ENCODE measurements around the gene TTBK2.

Gene TTBK2

DNA sequence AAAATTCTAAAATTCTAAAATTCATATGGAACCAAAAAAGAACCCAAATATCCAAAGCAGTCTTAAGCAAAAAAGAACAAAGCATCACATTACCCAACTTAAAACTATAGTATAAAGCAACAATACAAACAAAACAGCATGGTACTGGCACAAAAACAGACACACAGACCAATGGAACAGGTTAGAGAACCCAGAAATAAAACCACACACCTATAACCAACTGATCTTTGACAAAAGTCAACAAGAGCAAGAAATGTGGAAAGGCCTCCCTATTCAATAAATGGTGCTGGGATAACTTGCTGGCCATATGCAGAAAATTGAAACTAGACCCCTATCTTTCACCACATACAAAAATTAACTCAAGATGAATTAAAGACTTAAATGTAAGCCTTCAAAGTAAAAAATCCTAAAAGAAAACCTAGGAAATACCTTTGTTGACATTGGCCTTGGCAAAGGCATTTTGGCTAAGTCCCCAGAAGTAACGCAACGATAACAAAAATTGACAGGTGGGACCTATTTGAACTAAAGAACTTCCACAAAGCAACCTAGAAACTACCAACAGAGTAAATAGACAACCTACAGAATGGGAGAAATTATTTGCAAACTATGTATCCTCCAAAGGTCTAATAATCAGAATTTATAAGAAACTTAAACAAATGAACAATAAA, 56.9 kb downstream of the TTBK2 start:
- H3K9ac ChIP-seq (ENCODE audit: low read length), result no peak overlapping the region
- TF ChIP-seq EZH2phosphoT487 (IDR thresholded peaks at IDR 0.05; ENCODE audit: low read depth) (no peak), CTCF (IDR thresholded peaks at IDR 0.05; ENCODE audit: low read depth, low read length) (no peak)
- no peaks in the 10 kb centered on the region for H4K20me1 ChIP-seq (ENCODE audit: insufficient read depth, low read length)
- no peaks in the 10 kb centered on the region for H3K27me3 ChIP-seq (ENCODE audit: low read depth, low read length)
- no peaks in the 10 kb centered on the region for H3K9me3 ChIP-seq (ENCODE audit: insufficient read depth, low read length)
- H3K4me1 ChIP-seq (ENCODE audit: low read length), result no peaks in the 10 kb centered on the region
- no peak overlapping the region for H3K4me3 ChIP-seq (ENCODE audit: low read length)
- H3K4me2 ChIP-seq (ENCODE audit: low read length), result no peak overlapping the region
- no peaks in the 10 kb centered on the region for H3K79me2 ChIP-seq (ENCODE audit: low read length)
- no peak overlapping the region for H2AFZ ChIP-seq (ENCODE audit: low read depth, low read length)
- no peaks in the 10 kb centered on the region for H3K36me3 ChIP-seq (replicated peaks; ENCODE audit: low read depth, low read length)
- H3K27ac ChIP-seq (ENCODE audit: low read length), result no peak overlapping the region

GRCh38 chr15:42858999-42859789, 61.4 kb downstream of the TTBK2 start:
- Histone ChIP-seq H3K4me1 (ENCODE audit: low read length) (no peaks in the 10 kb centered on the region), H4K20me1 (ENCODE audit: insufficient read depth, low read length) (no peaks in the 10 kb centered on the region), H3K27me3 (ENCODE audit: low read depth, low read length) (no peaks in the 10 kb centered on the region), H2AFZ (ENCODE audit: low read depth, low read length) (no peak overlapping the region), H3K4me3 (ENCODE audit: low read length) (no peak overlapping the region), H3K4me2 (ENCODE audit: low read length) (no peak overlapping the region), H3K9me3 (ENCODE audit: insufficient read depth, low read length) (no peaks in the 10 kb centered on the region), H3K79me2 (ENCODE audit: low read length) (no peaks in the 10 kb centered on the region), H3K36me3 (replicated peaks; ENCODE audit: low read depth, low read length) (no peaks in the 10 kb centered on the region), H3K27ac (ENCODE audit: low read length) (no peak overlapping the region), H3K9ac (ENCODE audit: low read length) (no peak overlapping the region)
- TF ChIP-seq CTCF (IDR thresholded peaks at IDR 0.05; ENCODE audit: low read depth, low read length) (no peak), EZH2phosphoT487 (IDR thresholded peaks at IDR 0.05; ENCODE audit: low read depth) (no peak)

GRCh38 chr15:42858540-42858939, 62.0 kb downstream of the TTBK2 start:
- H3K4me2 ChIP-seq (ENCODE audit: low read length), result no peak overlapping the region
- no peaks in the 10 kb centered on the region for H3K4me1 ChIP-seq (ENCODE audit: low read length)
- H4K20me1 ChIP-seq (ENCODE audit: insufficient read depth, low read length), result no peaks in the 10 kb centered on the region
- H3K9ac ChIP-seq (ENCODE audit: low read length), result no peak overlapping the region
- H3K4me3 ChIP-seq (ENCODE audit: low read length), result no peak overlapping the region
- no peak overlapping the region for H3K27ac ChIP-seq (ENCODE audit: low read length)
- TF ChIP-seq CTCF (IDR thresholded peaks at IDR 0.05; ENCODE audit: low read depth, low read length) (no peak), EZH2phosphoT487 (IDR thresholded peaks at IDR 0.05; ENCODE audit: low read depth) (no peak)
- H3K9me3 ChIP-seq (ENCODE audit: insufficient read depth, low read length), result no peaks in the 10 kb centered on the region
- H3K36me3 ChIP-seq (replicated peaks; ENCODE audit: low read depth, low read length), result no peaks in the 10 kb centered on the region
- H3K27me3 ChIP-seq (ENCODE audit: low read depth, low read length), result no peaks in the 10 kb centered on the region
- H2AFZ ChIP-seq (ENCODE audit: low read depth, low read length), result no peak overlapping the region
- H3K79me2 ChIP-seq (ENCODE audit: low read length), result no peaks in the 10 kb centered on the region

- H3K9ac ChIP-seq (ENCODE audit: low read length), result no peak overlapping the region
- H3K4me2 ChIP-seq (ENCODE audit: low read length), result no peak overlapping the region
- no peaks in the 10 kb centered on the region for H3K4me1 ChIP-seq (ENCODE audit: low read length)
- TF ChIP-seq EZH2phosphoT487 (IDR thresholded peaks at IDR 0.05; ENCODE audit: low read depth) (no peak), CTCF (IDR thresholded peaks at IDR 0.05; ENCODE audit: low read depth, low read length) (no peak)
- no peaks in the 10 kb centered on the region for H3K79me2 ChIP-seq (ENCODE audit: low read length)
- H3K27ac ChIP-seq (ENCODE audit: low read length), result no peak overlapping the region
- H2AFZ ChIP-seq (ENCODE audit: low read depth, low read length), result no peak overlapping the region
- no peaks in the 10 kb centered on the region for H3K36me3 ChIP-seq (replicated peaks; ENCODE audit: low read depth, low read length)
- H3K27me3 ChIP-seq (ENCODE audit: low read depth, low read length), result no peaks in the 10 kb centered on the region
- no peaks in the 10 kb centered on the region for H4K20me1 ChIP-seq (ENCODE audit: insufficient read depth, low read length)
- no peak overlapping the region for H3K4me3 ChIP-seq (ENCODE audit: low read length)
- no peaks in the 10 kb centered on the region for H3K9me3 ChIP-seq (ENCODE audit: insufficient read depth, low read length)
Measured at GRCh38 chr15:42854576-42854975, 66.0 kb downstream of the TTBK2 start.

Measured in OCI-LY3 (cell line).